HepG2 (cell line): ENCODE results near the gene TBC1D14. TPM values are rescaled to one million over a fixed set of nuclear protein-coding genes. Genes with fewer than 3 reads are reported as not detected.

Experiments used
- BORCS8-MEF2B ChIP-seq: sonication (generic); formaldehyde crosslinking; IDR thresholded peaks from 2 replicates; pipeline ENCODE4 v1.8.0; 2022; ENCODE audit warnings: mild to moderate bottlenecking, missing genetic modification reagents
- GLMP ChIP-seq: sonication (generic); formaldehyde crosslinking; IDR thresholded peaks from 2 replicates; pipeline ENCODE4 v1.9.0; 2021; ENCODE audit warnings: missing genetic modification reagents, mild to moderate bottlenecking, borderline replicate concordance
- KLF11 ChIP-seq: IDR thresholded peaks from 2 replicates; pipeline ENCODE4 v1.6.1; 2016; ENCODE audit warnings: missing compliant biosample characterization
- MYNN ChIP-seq: sonication (generic); formaldehyde crosslinking; IDR thresholded peaks from 2 replicates; pipeline ENCODE4 v1.4.0; 2020; ENCODE audit warnings: mild to moderate bottlenecking, low read depth, missing genetic modification reagents
- MYPOP ChIP-seq: sonication (generic); formaldehyde crosslinking; IDR thresholded peaks from 2 replicates; pipeline ENCODE4 v1.8.1; 2023; ENCODE audit warnings: mild to moderate bottlenecking, moderate library complexity, missing genetic modification reagents
- NR2F6 ChIP-seq, 2 experiments: IDR thresholded peaks; 2 replicates each; pipeline ENCODE4 v1.6.1; 2016; ENCODE audit warnings: antibody characterized with exemption in 1 of 2, mild to moderate bottlenecking in 1 of 2
- PAF1 ChIP-seq: IDR thresholded peaks from 2 replicates; pipeline ENCODE4 v1.6.1; 2016; ENCODE audit warnings: missing genetic modification reagents, missing compliant biosample characterization
- PAXIP1 ChIP-seq: sonication (generic); formaldehyde crosslinking; conservative IDR thresholded peaks from 2 replicates; pipeline ENCODE4 v1.4.0; 2020; ENCODE audit warnings: mild to moderate bottlenecking, missing genetic modification reagents, moderate library complexity
- TEAD2 ChIP-seq: sonication (generic); formaldehyde crosslinking; IDR thresholded peaks from 2 replicates; pipeline ENCODE4 v1.9.0; 2021; ENCODE audit warnings: missing genetic modification reagents
- THYN1 ChIP-seq: sonication (generic); formaldehyde crosslinking; IDR thresholded peaks from 2 replicates; pipeline ENCODE4 v1.8.1; 2023; ENCODE audit warnings: low read depth, mild to moderate bottlenecking, moderate library complexity, missing genetic modification reagents, borderline replicate concordance
- ZFP36L1 ChIP-seq: sonication (generic); formaldehyde crosslinking; IDR thresholded peaks from 2 replicates; pipeline ENCODE4 v1.8.0; 2022; ENCODE audit warnings: mild to moderate bottlenecking, missing genetic modification reagents, moderate library complexity
- ZNF136 ChIP-seq: sonication (generic); formaldehyde crosslinking; IDR thresholded peaks from 2 replicates; pipeline ENCODE4 v1.8.1; 2022; ENCODE audit warnings: low read depth, mild to moderate bottlenecking, moderate library complexity, missing genetic modification reagents
- ZNF263 ChIP-seq: sonication (generic); formaldehyde crosslinking; IDR thresholded peaks from 2 replicates; pipeline ENCODE4 v1.4.0; 2020; ENCODE audit warnings: missing genetic modification reagents
- ZNF318 ChIP-seq: sonication (generic); formaldehyde crosslinking; IDR thresholded peaks from 2 replicates; pipeline ENCODE4 v1.4.0; 2020; ENCODE audit warnings: mild to moderate bottlenecking, missing genetic modification reagents
- ZNF33A ChIP-seq: sonication (generic); formaldehyde crosslinking; IDR thresholded peaks from 2 replicates; pipeline ENCODE4 v1.5.1; 2020; ENCODE audit warnings: missing genetic modification reagents, mild to moderate bottlenecking, moderate library complexity, borderline replicate concordance
- ZNF543 ChIP-seq: sonication (generic); formaldehyde crosslinking; IDR thresholded peaks from 2 replicates; pipeline ENCODE4 v1.4.0; 2020; ENCODE audit warnings: mild to moderate bottlenecking, missing genetic modification reagents
- polyA plus RNA-seq, 8 experiments: library from polyadenylated mRNA; depleted of rRNA in 3 of 8; stranded (reverse) in 7 of 8; unstranded in 1 of 8; fragments of >200 nt; fragmentation: Illumina TruSeq in 4 of 8; extraction: Trizol in 4 of 8; gene quantifications; 2 replicates each; pipeline versions ENCODE4 v1.2.1 to v1.2.3, GENCODE V29; 2011 to 2016; ENCODE audit warnings: low read depth in 4 of 8, missing spikeins in 1 of 8, mixed read lengths in 1 of 8; ENCODE audit not compliant: insufficient read depth in 1 of 8
- total RNA-seq, 5 experiments: library from RNA; depleted of rRNA; stranded (reverse); fragments of >200 nt; fragmentation: Illumina TruSeq; extraction: Trizol; gene quantifications; 2 replicates each; pipeline ENCODE4 v1.2.3, GENCODE V29; 2016; ENCODE audit warnings: low read depth in 1 of 5

Gene TBC1D14
- total and polyA plus RNA-seq, 2 of the 13 experiments (the other 11 are each of a cell fraction or from before 2014, with no cell fraction given): 29.5 to 46.5 TPM

- TF ChIP-seq ZNF318 (CRISPR knock-in tag) (no peak), KLF11 (CRISPR knock-in tag) (0 out of 2 replicates have a peak, but pooled peaks have one; percentile 11), GLMP (no peak), ZNF136 (no peak), ZNF263 (CRISPR knock-in tag) (0 out of 2 replicates have a peak, but pooled peaks have one; percentile 13), BORCS8-MEF2B (CRISPR knock-in tag) (no peak), ZNF33A (CRISPR knock-in tag) (no peak), ZFP36L1 (no peak), MYPOP (CRISPR knock-in tag) (no peak), PAF1 (CRISPR knock-in tag) (no peak), NR2F6 (IDR thresholded peaks at IDR 0.05) (no peak), NR2F6 (CRISPR knock-in tag; IDR thresholded peaks at IDR 0.05) (no peak), TEAD2 (CRISPR knock-in tag) (0 out of 2 replicates have a peak, but pooled peaks have one; percentile 40), PAXIP1 (no peak), ZNF543 (no peak), THYN1 (CRISPR knock-in tag) (no peak), MYNN (CRISPR knock-in tag) (no peak)
These were observed 158.7 kb downstream of the TBC1D14 start (continued) for GRCh38 chr4:7068279-7068842.
